Measurements from ENCODE around the gene DYNLRB1. TPM values are rescaled to one million over a fixed set of nuclear protein-coding genes. Genes with fewer than 3 reads are reported as not detected.

The DYNLRB1 gene
- total and polyA plus RNA-seq, 2 of the 13 experiments (the other 11 are each of a cell fraction or from before 2014, with no cell fraction given): 140 to 244 TPM

DNA sequence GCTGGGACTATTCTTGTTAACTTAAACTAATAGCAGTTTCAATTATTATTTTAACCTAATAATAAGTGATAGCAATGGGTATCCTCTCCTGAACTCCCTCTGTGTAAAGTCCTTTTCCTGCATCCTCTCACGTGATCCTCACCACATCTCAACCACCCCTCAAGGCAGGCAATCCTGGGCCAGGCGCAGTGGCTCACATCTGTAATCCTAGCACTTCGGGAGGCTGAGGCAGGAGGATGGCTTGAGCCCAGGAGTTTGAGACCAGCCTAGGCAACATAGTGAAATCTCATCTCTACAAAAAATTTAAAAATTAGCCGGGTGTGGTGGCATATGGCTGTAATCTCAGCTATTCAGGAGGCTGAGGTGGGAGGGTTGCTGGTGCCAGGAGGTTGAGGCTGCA, 66.0 kb downstream of the DYNLRB1 start (continued):
- TF ChIP-seq MIXL1 (CRISPR knock-in tag; IDR thresholded peaks at IDR 0.05) (no peak), ZNF761 (CRISPR knock-in tag; conservative IDR thresholded peaks at IDR 0.05) (no peak), SIN3B (IDR thresholded peaks at IDR 0.05; ENCODE audit: low read length) (no peak), ZFP36 (IDR thresholded peaks at IDR 0.05; ENCODE audit: borderline replicate concordance, low read depth, low read length, partially characterized antibody) (no peak), ZNF672 (CRISPR knock-in tag; IDR thresholded peaks at IDR 0.05) (no peak), ZSCAN9 (CRISPR knock-in tag; IDR thresholded peaks at IDR 0.05; ENCODE audit: borderline replicate concordance) (no peak)
- TF ChIP-seq, protein P1, sequence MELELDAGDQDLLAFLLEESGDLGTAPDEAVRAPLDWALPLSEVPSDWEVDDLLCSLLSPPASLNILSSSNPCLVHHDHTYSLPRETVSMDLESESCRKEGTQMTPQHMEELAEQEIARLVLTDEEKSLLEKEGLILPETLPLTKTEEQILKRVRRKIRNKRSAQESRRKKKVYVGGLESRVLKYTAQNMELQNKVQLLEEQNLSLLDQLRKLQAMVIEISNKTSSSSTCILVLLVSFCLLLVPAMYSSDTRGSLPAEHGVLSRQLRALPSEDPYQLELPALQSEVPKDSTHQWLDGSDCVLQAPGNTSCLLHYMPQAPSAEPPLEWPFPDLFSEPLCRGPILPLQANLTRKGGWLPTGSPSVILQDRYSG (CRISPR knock-in tag; IDR thresholded peaks at IDR 0.05): no peak
- TF ChIP-seq, protein P2, sequence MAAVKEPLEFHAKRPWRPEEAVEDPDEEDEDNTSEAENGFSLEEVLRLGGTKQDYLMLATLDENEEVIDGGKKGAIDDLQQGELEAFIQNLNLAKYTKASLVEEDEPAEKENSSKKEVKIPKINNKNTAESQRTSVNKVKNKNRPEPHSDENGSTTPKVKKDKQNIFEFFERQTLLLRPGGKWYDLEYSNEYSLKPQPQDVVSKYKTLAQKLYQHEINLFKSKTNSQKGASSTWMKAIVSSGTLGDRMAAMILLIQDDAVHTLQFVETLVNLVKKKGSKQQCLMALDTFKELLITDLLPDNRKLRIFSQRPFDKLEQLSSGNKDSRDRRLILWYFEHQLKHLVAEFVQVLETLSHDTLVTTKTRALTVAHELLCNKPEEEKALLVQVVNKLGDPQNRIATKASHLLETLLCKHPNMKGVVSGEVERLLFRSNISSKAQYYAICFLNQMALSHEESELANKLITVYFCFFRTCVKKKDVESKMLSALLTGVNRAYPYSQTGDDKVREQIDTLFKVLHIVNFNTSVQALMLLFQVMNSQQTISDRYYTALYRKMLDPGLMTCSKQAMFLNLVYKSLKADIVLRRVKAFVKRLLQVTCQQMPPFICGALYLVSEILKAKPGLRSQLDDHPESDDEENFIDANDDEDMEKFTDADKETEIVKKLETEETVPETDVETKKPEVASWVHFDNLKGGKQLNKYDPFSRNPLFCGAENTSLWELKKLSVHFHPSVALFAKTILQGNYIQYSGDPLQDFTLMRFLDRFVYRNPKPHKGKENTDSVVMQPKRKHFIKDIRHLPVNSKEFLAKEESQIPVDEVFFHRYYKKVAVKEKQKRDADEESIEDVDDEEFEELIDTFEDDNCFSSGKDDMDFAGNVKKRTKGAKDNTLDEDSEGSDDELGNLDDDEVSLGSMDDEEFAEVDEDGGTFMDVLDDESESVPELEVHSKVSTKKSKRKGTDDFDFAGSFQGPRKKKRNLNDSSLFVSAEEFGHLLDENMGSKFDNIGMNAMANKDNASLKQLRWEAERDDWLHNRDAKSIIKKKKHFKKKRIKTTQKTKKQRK (IDR thresholded peaks at IDR 0.05; ENCODE audit: low read length): no peak

DNA sequence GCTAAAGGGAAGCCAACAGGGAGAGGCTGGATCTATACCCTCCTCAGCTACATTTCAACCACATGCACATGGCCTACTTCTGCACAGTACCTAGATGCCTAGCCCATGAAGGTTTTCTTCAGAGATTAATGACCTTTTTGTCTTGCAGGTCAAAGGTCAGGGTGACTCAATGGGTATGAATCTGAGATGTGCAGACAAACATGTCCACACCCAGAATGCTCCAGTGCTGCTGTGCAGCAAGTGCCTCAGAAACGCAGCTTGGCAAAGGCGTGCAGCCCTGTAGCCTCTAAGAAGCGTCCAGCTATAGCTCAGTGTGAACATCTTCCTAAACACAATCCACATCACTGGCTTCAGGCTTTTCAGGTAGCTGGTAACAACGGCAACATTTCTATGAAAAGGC, 66.7 kb downstream of the DYNLRB1 start:
- ChIA-PET POLR2A (interaction anchor here (0.9 to 1.6 kb wide), 4 partner anchors 9 to 96 kb away, joined by 3 to 6 read pairs (median 4); partner anchors contain the start of gene PIGU), CTCF (ENCODE audit: low intra/inter-chr PET ratio, low total read pairs) (no interaction called here)
- Histone ChIP-seq H3K4me2 (ENCODE audit: low read depth, low read length) (no peak overlapping the region), H3K79me2 (ENCODE audit: insufficient read depth, low read length) (no peaks in the 10 kb centered on the region), H3K36me3 (replicated peaks in 1 of 2; ENCODE audit: control insufficient read depth in 1 of 2, insufficient read depth in 2 of 2, low read length in 2 of 2) (peaks cover 24 to 79% of the 10 kb centered on the region in 2 experiments), H3K4me3 (replicated peaks in 1 of 3; ENCODE audit: insufficient read depth in 1 of 3, low read depth in 2 of 3, low read length in 3 of 3) (no peak overlapping the region), H2AFZ (ENCODE audit: low read length) (no peak overlapping the region), H3K9me3 (ENCODE audit: low read length) (no peaks in the 10 kb centered on the region), H4K20me1 (ENCODE audit: insufficient read depth, low read length) (no peaks in the 10 kb centered on the region), H3K27ac (ENCODE audit: extremely low read length, insufficient read depth, low read length) (no peak overlapping the region), H3K27me3 (ENCODE audit: control insufficient read depth in 1 of 2, insufficient read depth in 2 of 2, low read length in 2 of 2) (no peaks in the 10 kb centered on the region), H3K9ac (ENCODE audit: insufficient read depth, low read depth, low read length) (no peak overlapping the region), H3K4me1 (ENCODE audit: insufficient read depth, low read length) (peaks cover 36% of the 10 kb centered on the region)
- no TSS peak for BruUV-seq (replicated peaks)
- DNase-seq (ENCODE audit: low spot score) (peak; percentile 59), ATAC-seq (peak; percentile 17), FAIRE-seq (peak; percentile 42)
- intact Hi-C loops (cut with micrococcal nuclease; ENCODE audit: unreplicated experiment) (no loop called here), in situ Hi-C loops (cut with HindIII; ENCODE audit: extremely low pct_ligation_motif_present, low pct_unique_long_range_greater_than_20kb) (no loop called here)
- 84% methylated on average over 4 of the region's 4 CpGs for WGBS (ENCODE audit: low lambda C conversion rate)
- 0 out of 2 replicates have a peak, but pooled peaks have one; percentile 34 for TF ChIP-seq PPARG (CRISPR knock-in tag; conservative IDR thresholded peaks at IDR 0.05)
- TF ChIP-seq, protein P3, sequence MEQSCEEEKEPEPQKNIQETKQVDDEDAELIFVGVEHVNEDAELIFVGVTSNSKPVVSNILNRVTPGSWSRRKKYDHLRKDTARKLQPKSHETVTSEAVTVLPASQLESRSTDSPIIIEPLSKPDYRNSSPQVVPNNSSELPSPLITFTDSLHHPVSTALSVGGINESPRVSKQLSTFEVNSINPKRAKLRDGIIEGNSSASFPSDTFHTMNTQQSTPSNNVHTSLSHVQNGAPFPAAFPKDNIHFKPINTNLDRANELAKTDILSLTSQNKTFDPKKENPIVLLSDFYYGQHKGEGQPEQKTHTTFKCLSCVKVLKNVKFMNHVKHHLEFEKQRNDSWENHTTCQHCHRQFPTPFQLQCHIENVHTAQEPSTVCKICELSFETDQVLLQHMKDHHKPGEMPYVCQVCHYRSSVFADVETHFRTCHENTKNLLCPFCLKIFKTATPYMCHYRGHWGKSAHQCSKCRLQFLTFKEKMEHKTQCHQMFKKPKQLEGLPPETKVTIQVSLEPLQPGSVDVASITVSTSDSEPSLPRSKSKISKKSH (CRISPR knock-in tag; IDR thresholded peaks at IDR 0.05; ENCODE audit: borderline replicate concordance): no peak
- TF ChIP-seq TARDBP (CRISPR knock-in tag; IDR thresholded peaks at IDR 0.05): 0 out of 2 replicates have a peak, but pooled peaks have one; percentile 30
- no peak for TF ChIP-seq ZNF569 (CRISPR knock-in tag; IDR thresholded peaks at IDR 0.05; ENCODE audit: borderline replicate concordance)
- TF ChIP-seq SAP130 (CRISPR knock-in tag; IDR thresholded peaks at IDR 0.05; ENCODE audit: low read depth): peak; percentile 37; the same call in 1 of the 2 replicates
- no peak for TF ChIP-seq KAT7 (CRISPR knock-in tag; IDR thresholded peaks at IDR 0.05; ENCODE audit: borderline replicate concordance)
- peak; percentile 82 for TF ChIP-seq FOSL2 (CRISPR knock-in tag; IDR thresholded peaks at IDR 0.05)
- TF ChIP-seq, protein P4, sequence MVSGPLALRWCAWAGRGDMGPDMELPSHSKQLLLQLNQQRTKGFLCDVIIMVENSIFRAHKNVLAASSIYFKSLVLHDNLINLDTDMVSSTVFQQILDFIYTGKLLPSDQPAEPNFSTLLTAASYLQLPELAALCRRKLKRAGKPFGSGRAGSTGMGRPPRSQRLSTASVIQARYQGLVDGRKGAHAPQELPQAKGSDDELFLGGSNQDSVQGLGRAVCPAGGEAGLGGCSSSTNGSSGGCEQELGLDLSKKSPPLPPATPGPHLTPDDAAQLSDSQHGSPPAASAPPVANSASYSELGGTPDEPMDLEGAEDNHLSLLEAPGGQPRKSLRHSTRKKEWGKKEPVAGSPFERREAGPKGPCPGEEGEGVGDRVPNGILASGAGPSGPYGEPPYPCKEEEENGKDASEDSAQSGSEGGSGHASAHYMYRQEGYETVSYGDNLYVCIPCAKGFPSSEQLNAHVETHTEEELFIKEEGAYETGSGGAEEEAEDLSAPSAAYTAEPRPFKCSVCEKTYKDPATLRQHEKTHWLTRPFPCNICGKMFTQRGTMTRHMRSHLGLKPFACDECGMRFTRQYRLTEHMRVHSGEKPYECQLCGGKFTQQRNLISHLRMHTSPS (CRISPR knock-in tag; IDR thresholded peaks at IDR 0.05; ENCODE audit: low read depth): no peak
- TF ChIP-seq NR2F1 (CRISPR knock-in tag; IDR thresholded peaks at IDR 0.05): 0 out of 4 replicates have a peak, but pooled peaks have one; percentile 38 to 59

All from HepG2 (cell line).